ENCODE data around the gene B2M. TPM values are rescaled to one million over a fixed set of nuclear protein-coding genes. Genes with fewer than 3 reads are reported as not detected.
"Not testable (repeated sequence)": the region's sequence is repeated elsewhere in the genome, so short reads cannot be mapped to it uniquely, and the experiment has no call there.

The B2M gene
- total and polyA plus RNA-seq, 3 donors from 2014 or later: 439 to 2,068 (median 1,401) TPM

GRCh38 chr15:44718927-44719292 lies 7.6 kb downstream of the B2M start:
- intact Hi-C loops (cut with DNase I; ENCODE audit: low total_unique reads): no loop called here
- H3K36me3 ChIP-seq (ENCODE audit: low read depth, missing control alignments): no peaks in the 10 kb centered on the region
- DNase-seq: no peak
- TF ChIP-seq CTCF (IDR thresholded peaks at IDR 0.05) (no peak), POLR2A (IDR thresholded peaks at IDR 0.05) (no peak)
- no peak overlapping the region for H3K27ac ChIP-seq
- no peaks in the 10 kb centered on the region for H3K4me1 ChIP-seq
- no peaks in the 10 kb centered on the region for H3K27me3 ChIP-seq
- 85 to 92% methylated on average over 8 of the region's 8 CpGs for WGBS, 2 donors
- H3K4me3 ChIP-seq: no peak overlapping the region
- no peaks in the 10 kb centered on the region for H3K9me3 ChIP-seq

- TF ChIP-seq POLR2A (IDR thresholded peaks at IDR 0.05) (no peak), CTCF (IDR thresholded peaks at IDR 0.05) (no peak)
- Histone ChIP-seq H3K9me3 (no peaks in the 10 kb centered on the region), H3K36me3 (ENCODE audit: low read depth, missing control alignments) (no peaks in the 10 kb centered on the region), H3K4me1 (no peaks in the 10 kb centered on the region), H3K27me3 (no peaks in the 10 kb centered on the region), H3K27ac (no peak overlapping the region), H3K4me3 (no peak overlapping the region)
- intact Hi-C loops (cut with DNase I; ENCODE audit: low total_unique reads): no loop called here
- WGBS, 2 donors: 86 to 88% methylated on average over 4 of the region's 4 CpGs
- DNase-seq: no peak
These were observed 8.1 kb downstream of the B2M start for GRCh38 chr15:44719293-44719999.

GRCh38 chr15:44720000-44720435 lies 8.7 kb downstream of the B2M start:
- intact Hi-C loops (cut with DNase I; ENCODE audit: low total_unique reads); H3K4me3 ChIP-seq; H3K4me1 ChIP-seq; H3K27ac ChIP-seq; H3K36me3 ChIP-seq (ENCODE audit: low read depth, missing control alignments); H3K27me3 ChIP-seq; H3K9me3 ChIP-seq; DNase-seq: not testable (repeated sequence)
- 94 to 95% methylated on average over 8 of the region's 8 CpGs for WGBS, 2 donors

GRCh38 chr15:44720460-44721176 lies 9.3 kb downstream of the B2M start:
- Histone ChIP-seq H3K4me1 (no peaks in the 10 kb centered on the region), H3K27ac (no peak overlapping the region), H3K9me3 (no peaks in the 10 kb centered on the region), H3K27me3 (no peaks in the 10 kb centered on the region), H3K36me3 (ENCODE audit: low read depth, missing control alignments) (no peaks in the 10 kb centered on the region), H3K4me3 (no peak overlapping the region)
- DNase-seq: no peak
- TF ChIP-seq CTCF (IDR thresholded peaks at IDR 0.05) (no peak), POLR2A (IDR thresholded peaks at IDR 0.05) (no peak)
- intact Hi-C loops (cut with DNase I; ENCODE audit: low total_unique reads): no loop called here
- WGBS, 2 donors: 84 to 87% methylated on average over 4 of the region's 4 CpGs

- intact Hi-C loops (cut with DNase I; ENCODE audit: low total_unique reads): no loop called here
- Histone ChIP-seq H3K4me1 (no peaks in the 10 kb centered on the region), H3K4me3 (no peak overlapping the region), H3K27ac (no peak overlapping the region), H3K9me3 (no peaks in the 10 kb centered on the region), H3K27me3 (no peaks in the 10 kb centered on the region), H3K36me3 (ENCODE audit: low read depth, missing control alignments) (no peaks in the 10 kb centered on the region)
- DNase-seq: no peak
- 91 to 100% methylated on average over 2 of the region's 2 CpGs for WGBS, 2 donors
- TF ChIP-seq POLR2A (IDR thresholded peaks at IDR 0.05) (no peak), CTCF (IDR thresholded peaks at IDR 0.05) (no peak)
These were observed 10.7 kb downstream of the B2M start for GRCh38 chr15:44722011-44722410.
